Measurements from ENCODE around the gene CHRNA9.

The CHRNA9 gene

DNA sequence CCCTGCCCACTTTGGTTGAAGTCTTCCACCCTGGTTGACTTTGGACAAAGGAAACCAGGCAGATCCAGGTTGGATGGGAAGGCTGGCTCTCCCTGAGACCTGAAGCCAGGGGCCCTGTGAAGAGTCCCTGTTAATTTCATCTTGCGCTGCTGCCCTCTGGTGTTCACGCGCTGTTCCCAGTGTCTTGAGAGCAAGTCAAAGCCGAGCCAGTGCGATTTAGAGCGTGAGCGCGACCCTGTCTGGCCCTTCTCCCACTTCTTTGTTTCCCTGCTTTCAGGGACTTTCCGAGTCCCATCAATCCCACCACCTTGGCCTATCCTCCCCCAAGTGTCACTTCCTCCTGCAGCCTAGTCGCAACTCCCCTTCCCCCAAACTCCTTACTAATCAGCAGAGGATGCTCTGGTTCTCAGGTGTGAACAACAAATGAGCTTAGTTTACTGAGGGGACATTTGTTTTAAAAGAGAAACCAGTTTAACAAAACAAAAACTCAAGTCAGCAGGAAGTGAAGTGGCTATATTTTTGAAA, 25.8 kb upstream of the CHRNA9 start:
- peak; percentile 84 for DNase-seq

DNA sequence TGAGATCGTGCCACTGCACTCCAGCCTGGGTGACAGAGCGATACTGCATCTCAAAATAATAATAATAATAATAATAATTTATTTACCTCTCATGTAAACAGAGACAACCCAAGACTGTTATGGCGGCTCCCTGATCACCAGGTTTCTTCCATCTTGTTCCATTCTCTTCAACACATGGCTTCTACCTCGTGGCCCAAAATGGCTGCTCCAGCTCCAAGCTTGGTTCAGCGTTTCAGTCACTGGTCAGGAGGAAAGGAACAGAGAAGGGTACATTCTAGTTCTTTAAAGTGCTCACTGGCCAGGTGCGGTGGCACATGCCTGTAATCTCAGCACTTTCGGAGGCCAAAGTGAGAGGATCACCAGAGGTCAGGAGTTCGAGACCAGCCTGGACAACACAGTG, 24.9 kb upstream of the CHRNA9 start:
- DNase-seq, result no peak

DNA sequence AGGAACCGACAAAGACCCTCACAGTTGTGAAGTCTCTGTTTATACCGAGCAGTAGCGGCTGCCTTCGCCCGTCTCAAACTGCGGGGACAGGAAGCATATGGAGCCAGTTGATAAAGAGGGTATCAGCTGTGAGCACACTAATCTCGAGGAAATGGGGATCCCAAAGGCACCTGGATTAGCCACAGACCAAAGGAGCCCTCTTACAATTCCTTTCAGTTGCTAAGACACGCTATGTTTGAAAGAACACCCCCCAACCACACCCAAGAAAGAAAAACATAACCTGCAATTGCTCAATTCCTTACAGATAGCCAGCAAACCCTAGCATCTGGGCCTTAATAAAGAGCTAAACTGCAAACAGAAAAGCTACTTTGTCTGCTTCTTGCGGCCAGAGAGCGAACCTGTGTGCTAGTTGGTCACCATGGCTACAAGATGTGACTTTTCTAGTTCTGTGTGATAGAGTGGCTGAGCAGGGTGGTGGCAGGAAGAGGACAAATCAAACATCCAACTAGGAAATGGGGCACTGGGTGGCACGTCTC, 23.3 kb upstream of the CHRNA9 start:
- no peak for DNase-seq

DNA sequence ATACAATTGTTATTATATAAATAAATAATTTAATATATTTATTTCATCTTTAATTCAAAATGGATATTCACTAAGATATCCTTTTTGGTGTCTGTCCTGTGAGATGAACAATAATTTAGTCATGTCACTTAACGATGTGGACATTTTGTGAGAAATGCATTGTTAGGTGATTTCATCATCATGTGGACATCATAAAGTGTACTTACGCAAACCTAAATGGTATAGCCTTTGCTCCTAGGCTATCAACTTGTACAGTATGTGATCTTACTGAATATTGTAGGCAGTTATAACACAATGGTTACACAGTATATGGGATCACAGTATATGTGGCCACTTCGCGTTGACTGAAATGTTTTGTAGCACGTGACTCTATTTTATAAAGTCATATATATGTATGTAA, 20.2 kb upstream of the CHRNA9 start:
- no peak for DNase-seq

DNA sequence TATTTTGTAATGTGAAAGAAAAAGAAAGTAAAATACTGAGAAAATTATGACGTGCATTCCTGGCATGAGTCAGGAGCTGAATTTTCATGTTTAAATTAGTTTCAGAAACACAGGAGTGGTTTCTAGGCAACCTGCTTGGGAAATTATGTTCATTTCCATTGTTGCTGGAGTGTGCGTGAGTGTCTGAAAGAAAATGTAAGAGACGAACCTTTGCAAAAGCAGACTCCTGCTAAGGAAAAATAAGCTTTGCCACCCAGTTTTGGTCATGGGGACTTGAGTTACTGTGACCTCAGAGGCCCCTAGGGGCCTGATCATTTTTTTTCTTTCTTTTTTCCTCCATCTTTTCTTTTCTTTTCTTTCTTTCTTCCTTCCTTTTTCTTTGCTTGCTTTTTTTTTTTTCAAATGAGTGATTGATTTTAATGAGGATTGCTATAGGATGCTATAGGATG, 18.8 kb upstream of the CHRNA9 start:
- peak; percentile 34 for DNase-seq

DNA sequence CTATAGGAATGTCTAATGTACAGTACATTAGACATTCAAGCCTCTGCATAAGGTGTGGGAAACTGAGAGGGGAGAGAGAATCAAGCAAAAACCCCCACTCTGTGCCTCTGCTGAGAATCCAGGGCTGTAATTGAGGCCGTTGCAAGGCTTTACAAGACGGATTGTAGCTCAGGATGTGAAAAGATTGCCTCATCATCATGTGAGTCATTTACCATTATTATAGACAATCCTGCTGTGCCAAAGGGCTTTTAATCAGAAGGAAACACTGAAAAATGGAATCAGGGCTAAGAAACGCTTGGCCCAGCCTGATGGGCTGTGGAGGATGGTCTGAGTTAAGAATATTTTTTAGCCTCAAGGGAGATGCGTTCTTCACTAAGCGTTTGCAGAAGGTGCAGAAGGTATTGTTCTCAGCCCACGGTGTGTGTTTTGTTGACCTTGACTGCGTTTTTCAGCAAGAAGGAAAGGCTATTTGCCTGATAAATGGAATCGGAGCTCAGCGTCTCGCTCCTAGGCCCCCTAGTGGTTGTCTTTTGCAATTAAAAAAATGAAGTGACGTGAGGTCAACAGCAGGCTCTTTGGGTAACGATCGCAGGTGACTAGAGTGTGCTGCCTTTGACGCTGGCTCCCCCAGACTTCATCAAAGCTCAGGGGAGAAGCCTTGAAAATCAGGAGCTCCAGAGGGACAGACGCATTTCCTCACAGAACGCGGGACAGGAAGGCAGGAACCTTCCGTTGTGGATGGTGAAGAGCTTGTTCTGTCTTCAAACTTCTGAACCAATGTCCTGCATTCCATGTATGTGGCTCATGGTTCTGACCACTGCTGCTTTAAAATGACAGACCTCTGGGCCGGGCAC, 18.1 kb upstream of the CHRNA9 start:
- peak; percentile 73 for DNase-seq

DNA sequence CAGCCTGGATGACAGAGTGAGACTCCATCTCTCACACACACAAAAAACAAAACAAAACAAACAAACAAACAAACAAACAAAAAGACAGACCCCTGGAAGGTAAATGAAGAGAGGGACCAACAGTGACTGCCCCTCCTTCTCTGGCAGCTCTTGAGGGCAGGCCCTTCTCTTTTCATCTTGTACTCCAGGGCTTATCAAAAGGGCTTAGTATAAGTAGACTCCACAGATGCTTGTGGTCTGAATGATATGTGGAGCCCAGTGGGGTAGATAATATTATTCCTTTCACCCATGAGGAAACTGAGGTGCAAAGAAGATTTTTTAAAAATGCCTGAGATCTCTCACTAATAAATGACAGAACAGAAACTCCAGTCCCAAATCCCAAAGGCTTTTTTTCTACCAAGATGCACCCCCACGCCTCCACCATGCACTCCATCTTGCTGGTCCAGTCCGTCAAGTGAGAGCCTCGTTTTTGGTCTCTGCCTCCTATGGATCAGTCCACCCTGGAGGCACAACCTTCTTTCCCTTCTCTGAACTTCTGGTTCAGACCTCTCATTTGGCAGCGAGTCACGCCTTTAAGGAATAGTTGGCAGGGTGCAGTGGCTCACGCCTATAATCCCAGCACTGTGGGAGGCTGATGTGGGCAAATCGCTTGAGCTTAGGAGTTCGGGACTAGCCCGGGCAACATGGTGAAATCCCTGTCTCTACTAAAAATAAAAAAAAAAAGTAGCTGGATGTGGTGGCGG, 17.0 kb upstream of the CHRNA9 start:
- DNase-seq, result no peak

DNA sequence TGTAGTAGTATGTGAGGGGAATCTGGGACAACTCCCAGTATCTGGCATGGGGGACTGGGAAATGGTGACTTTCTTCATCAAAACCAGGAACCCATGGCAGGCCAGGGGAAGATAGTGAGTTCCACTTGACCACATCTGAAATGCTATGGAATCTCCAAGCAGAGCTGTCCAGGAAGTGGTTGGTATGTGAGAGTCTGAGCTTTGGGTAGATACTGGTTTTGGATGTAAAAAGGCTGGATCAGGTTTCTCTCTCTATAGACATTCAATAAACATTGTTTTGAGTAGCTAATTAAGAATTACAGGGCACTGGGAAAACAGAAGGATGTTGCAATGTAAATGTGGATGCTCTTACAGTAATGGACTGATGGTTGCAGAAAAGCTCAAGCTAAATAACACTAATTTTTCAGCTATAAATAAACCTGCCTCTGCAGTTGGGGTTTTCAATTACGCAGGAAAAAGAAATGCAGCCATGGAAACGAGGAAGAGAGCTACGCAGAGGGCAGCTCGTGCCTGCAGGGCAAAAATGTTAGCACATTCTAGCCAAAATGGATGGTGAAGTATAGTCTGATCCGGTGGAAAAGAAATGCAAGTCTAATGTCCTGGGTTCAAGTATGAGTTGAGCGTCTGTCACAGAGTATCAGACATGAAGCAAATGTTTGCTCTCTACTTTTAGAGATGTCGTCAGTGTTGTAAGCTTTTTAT, 13.4 kb upstream of the CHRNA9 start:
- no peak for DNase-seq

DNA sequence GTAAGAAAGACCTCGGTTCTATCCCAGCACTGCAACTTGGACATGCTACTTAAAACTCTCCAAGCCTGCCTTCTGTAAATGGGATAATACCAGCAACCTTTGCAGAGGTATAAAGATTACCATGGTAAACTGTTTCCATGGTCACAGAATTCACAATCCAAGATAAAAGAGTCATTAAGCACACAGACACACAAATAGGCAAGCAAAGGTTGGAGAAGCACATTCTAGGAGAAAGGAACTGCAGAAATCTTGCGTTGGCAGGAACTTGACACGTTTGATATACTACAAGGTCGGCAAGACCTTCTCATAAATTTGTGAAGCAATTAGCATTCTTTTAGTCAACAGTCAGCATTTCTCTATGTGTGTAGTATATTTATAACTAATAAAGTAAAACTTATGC, 12.3 kb upstream of the CHRNA9 start:
- DNase-seq, result no peak

DNA sequence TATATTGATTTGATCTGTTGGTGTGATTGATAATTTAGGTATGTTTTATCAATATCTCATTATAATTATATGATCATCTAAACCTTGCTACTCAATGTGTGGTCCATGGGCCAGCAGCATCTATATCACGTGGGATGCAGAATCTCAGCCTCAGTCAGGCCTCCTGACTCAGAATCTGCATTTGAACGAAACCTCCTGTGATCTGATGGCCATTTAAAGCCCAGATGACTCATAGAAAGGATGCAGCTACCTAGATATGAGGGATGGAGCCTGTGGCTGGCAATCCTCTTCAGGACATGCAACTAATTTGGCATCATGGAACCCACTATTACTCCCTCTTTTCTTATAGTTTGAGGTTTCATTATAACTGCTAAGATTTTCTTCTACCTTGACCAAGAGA, 11.3 kb upstream of the CHRNA9 start:
- DNase-seq, result no peak

DNA sequence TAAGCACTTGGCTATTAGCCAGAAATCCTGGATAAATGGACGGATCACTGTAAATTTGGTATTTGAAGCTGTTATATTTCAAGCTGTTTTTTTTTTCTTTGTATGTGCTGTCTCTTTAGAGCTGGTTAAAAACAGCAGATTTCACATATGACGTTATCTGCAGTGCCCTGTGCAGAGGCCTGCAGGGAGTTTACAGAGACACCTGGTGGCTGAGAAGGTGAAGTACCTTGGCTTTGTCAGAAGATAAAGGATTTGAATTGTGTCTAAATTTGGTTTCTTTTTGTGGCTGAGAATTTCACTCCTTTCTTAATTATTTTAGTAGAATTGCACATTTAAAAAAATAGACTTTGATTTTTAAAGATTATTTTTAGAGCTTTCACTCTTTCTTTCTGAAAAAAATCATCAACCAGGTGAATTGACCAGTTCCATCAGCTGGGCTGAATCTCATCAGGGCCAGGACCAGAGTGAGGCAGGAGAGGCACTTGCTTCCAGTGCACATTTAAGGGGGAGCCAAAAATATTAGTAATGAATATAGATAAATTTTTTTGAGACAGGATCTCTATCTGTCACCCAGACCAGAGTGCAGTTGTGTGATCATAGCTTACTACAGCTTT, 9.6 kb upstream of the CHRNA9 start:
- DNase-seq, result peak; percentile 72

DNA sequence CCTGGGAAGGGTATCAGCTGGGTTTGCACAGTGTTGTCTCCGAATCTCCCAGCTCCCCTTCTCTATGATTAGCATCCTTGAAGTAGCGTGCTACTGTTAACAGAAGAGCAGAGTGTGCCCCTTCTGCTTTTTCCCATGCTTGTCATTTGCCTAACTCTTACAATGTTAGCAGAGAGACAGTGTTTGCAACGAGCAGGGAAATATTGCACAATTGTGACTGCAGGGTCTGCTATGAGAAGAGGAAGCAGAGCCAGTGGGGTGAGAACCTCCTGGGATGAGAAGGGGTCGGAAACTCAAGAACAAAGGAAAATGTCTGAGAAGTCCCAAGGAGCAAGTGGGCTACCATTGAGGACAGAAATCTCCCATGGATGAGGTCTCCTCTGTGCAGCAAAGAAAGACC, 7.8 kb upstream of the CHRNA9 start:
- DNase-seq, result no peak

DNA sequence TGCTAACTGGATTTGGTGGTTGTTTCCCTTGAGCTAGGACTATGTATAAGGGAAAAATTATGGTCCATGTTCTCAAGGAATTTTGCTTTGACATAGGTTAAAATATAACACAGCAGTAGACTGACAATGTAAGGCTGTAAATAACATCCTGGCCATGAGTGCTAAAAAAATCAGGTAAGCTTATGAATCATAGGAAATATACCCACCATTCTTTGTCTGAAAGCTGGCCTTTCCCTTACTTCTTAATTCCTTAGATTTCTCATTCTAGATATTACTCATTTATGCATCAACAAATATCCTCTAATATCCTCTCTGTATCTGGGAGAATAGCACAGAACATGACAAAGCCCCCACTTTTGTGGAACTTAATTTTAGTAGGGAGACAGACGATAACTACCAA, 6.8 kb upstream of the CHRNA9 start:
- DNase-seq, result no peak

DNA sequence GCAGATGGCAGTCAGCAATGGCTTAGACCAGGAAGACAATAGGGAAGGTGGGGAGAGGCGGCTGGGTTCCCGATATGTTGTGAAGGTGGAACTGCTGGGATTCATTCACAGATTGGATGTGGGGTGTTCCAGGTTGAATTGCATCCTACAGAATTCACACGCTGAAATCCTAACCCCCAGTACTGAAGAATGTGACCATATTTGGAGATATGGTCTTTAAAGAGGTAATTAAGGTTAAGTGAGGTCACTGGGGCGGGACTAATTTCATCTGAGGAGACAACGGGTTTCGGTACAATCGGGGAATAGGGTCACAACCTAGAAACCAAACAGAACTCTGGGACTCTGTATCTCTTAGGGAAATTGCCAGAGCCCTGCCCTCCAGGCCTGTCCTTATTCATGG, 5.3 kb upstream of the CHRNA9 start:
- DNase-seq, result no peak

DNA sequence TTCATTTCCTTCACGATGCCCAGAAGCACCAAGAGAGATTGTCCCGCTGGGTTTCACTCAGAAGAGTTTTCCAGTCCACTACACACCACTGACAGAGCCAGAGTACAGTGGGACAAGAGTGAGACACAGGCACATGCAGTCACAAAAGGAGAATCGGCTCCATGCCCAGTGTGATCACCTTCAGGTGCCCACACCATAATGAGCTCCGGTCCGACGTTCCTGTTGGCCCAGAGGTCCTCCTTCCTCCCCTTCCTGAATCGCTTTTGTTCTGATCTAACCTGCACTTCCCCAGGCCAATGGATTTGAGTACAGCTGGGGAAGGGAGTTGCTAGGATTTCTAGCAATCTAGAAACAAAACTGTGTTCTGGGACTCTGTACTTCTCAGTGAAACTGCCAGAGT, 4.6 kb upstream of the CHRNA9 start:
- no peak for DNase-seq

DNA sequence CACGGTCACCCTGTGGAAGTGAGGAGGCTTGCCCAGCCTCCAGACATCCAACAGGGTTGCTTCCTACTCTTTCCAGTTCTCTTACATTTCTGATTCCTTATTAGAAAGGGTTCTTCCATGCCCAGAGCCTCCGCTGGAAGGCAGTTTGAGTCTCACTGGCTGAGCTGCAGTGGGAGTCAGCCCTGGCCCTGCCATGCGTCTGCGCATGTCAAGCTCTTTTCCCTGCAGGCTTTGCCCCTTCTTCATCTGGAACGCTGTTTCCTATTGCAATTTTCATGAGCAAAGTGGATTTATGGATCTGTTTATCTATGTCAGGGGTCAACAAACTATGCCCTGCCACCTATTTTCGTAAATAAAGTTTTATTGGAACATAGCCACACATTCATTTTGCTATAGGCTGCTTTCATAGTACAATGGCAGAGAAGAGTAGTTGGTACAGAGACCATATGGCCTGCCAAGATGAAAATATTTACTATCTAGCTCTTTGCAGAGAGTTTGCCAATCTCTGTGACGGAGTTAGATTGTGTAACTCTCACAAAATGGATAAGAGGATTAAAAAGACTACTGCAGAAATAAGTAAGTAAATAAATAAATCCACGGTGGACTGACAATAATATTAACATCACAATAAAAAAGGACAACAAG, 3.9 kb upstream of the CHRNA9 start:
- DNase-seq, result no peak

DNA sequence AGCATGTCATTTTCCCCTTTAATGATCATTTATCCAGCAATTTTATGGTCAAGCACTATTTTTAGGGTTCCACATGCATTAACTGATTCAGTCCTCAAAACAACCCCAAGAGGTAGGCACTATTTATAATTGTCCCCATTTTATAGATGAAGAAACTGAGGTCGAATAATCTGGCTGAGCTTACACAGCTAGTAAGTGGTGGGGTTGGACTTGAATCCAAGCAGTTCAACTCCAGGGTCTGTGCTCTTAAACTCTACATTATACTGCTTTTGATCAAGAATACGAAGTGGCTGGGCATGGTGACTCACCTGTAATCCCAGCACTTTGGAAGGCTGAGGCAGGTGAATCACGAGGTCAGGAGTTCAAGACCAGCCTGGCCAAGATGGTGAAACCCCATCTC, 3.2 kb upstream of the CHRNA9 start:
- no peak for DNase-seq

DNA sequence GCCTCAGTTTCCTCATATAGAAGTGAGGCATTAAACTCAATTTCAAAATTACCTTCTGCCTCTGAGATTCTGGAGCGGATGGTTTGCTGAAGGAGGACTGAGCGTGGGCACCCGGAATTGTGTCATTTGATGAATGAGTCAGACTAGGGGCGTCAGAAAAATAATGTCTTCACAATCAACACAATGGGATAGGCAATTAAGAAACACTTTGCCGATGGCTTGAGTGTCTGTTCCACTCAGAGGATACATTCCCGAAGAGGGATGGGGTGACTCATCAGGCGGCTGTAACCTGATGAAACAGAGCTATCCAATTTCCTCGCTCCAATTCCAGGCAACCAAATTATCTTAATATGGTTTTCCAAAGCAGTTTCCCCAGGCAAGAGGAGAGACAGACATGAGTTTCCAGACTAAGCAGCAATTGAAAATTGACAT, 1.2 kb upstream of the CHRNA9 start:
- DNase-seq, result no peak

DNA sequence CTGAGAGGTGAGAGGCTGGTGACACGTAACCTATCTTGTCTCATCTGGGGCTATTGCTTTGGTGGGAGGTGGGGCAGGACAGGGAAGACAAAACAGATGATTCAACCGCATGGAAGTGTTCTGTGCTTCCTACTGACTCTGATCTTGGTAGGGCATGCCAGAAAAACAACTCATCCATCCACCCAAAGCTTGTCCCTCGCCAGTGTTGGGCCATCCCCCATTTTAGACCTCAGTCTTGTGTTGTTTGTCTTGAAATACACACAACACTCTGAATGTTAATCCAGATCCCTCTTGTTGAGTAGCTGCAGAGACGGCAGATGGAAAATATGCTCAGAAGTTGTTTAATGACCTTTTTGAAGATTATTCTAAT, 377 bp downstream of the CHRNA9 start:
- no peak for DNase-seq

DNA sequence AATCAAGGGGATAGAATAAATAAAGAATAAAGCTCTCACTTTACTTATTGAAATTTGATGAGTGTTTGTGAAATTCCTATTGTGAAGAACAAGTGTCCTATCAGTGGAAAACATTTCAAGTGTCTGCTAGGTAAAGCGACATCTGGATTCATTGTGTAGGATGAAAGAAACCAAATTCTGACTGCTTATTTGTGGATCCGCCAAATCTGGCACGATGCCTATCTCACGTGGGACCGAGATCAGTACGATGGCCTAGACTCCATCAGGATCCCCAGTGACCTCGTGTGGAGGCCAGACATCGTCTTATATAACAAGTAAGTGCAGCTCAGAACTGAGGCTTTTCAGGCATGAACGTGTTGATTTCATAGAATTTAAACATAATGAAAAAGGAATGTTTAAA, 1.9 kb downstream of the CHRNA9 start:
- no peak for DNase-seq

DNA sequence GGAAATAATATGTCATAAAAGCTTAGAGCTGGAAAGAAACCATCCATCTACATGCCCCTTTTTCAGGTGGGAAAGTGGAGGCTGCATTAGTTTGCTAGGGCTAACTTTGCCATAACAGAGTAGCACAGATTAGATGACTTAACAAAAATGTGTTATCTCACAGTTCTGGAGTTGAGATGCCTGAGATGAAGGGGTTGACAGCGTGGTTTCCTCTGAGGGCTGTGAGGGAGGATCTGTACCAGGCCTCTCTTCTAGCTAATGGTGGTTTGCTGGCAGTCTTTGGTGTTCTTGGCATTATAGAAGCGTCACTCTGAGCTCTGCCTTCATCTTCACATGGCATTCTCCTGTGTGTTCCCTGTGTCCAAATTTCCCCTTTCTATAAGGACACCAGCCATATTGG, 2.4 kb downstream of the CHRNA9 start:
- no peak for DNase-seq

DNA sequence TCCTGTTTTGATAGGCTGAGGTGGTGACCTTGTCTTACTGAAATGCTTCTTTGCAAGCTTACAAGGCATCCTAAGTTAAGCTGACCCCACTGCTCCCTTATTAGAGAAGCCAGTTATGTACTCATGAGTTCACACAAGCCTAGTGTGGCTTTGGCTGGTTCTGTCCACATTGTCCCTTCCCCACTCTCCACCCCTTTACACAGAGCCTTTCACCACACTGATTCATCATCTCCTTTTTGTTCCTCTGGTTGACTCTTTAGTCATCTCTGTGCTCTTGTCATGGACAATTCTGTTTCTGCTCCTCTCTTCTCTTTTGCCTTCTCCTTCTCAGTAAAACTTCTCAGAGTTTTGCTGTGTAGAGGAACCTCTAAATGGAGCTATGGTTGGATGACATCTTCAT, 4.9 kb downstream of the CHRNA9 start:
- no peak for DNase-seq
